Glomerular endothelial cell (primary cell): ENCODE data around the gene CEACAM6. TPM values are rescaled to one million over a fixed set of nuclear protein-coding genes. Genes with fewer than 3 reads are reported as not detected.
"Not testable (repeated sequence)": the region's sequence is repeated elsewhere in the genome, so short reads cannot be mapped to it uniquely, and the experiment has no call there.

Source experiments
- DNase-seq: peaks from one replicate; pipeline ENCODE4 v3.0.0-alpha.2; 2011; ENCODE audit warnings: low read depth, low spot score; ENCODE audit errors: extremely low read depth
- total RNA-seq: library from RNA; depleted of rRNA; stranded (reverse); fragments of >200 nt; gene quantifications from 2 replicates; pipeline ENCODE4 v1.2.3, GENCODE V29; 2015

The CEACAM6 gene
- not detected in 2 replicates for total RNA-seq

GRCh38 chr19:41755328-41755913 lies at the start of gene CEACAM6:
Gene CEACAM6, plus strand, starts transcription at chr19:41755530. Its CDS starts 109 bp downstream, at chr19:41755639.
- DNase-seq = no peak

GRCh38 chr19:41706741-41707501 lies 48.4 kb upstream of the CEACAM6 start:
- no peak for DNase-seq

- DNase-seq = no peak
Observed at GRCh38 chr19:41707502-41707812, 47.9 kb upstream of the CEACAM6 start.

- no peak for DNase-seq
Observed at GRCh38 chr19:41707871-41708371, 47.4 kb upstream of the CEACAM6 start.

GRCh38 chr19:41708481-41708880 lies 46.8 kb upstream of the CEACAM6 start, which contains the start of gene CEACAM5:
Gene CEACAM5, plus strand, starts transcription at chr19:41708626. Its CDS starts 106 bp downstream, at chr19:41708732.
- no peak for DNase-seq

GRCh38 chr19:41709516-41709915 lies 45.8 kb upstream of the CEACAM6 start:
- DNase-seq = not testable (repeated sequence)

- no peak for DNase-seq
Observed at GRCh38 chr19:41709951-41710645, 45.2 kb upstream of the CEACAM6 start.

- no peak for DNase-seq
Observed at GRCh38 chr19:41711376-41712261, 43.7 kb upstream of the CEACAM6 start.

- no peak for DNase-seq
Observed at GRCh38 chr19:41714598-41714997, 40.7 kb upstream of the CEACAM6 start.

GRCh38 chr19:41718761-41719160 lies 36.6 kb upstream of the CEACAM6 start:
- no peak for DNase-seq

GRCh38 chr19:41720103-41720502 lies 35.2 kb upstream of the CEACAM6 start:
- no peak for DNase-seq

GRCh38 chr19:41726493-41726892 lies 28.8 kb upstream of the CEACAM6 start:
- DNase-seq = no peak

GRCh38 chr19:41734156-41734555 lies 21.2 kb upstream of the CEACAM6 start:
- no peak for DNase-seq

GRCh38 chr19:41734585-41734984 lies 20.7 kb upstream of the CEACAM6 start:
- DNase-seq = no peak

GRCh38 chr19:41735071-41735600 lies 20.2 kb upstream of the CEACAM6 start:
- no peak for DNase-seq

GRCh38 chr19:41739361-41739760 lies 16.0 kb upstream of the CEACAM6 start:
- no peak for DNase-seq

GRCh38 chr19:41740415-41741243 lies 14.7 kb upstream of the CEACAM6 start:
- DNase-seq = no peak

GRCh38 chr19:41741244-41741554 lies 14.1 kb upstream of the CEACAM6 start:
- no peak for DNase-seq

- DNase-seq = no peak
Observed at GRCh38 chr19:41744850-41745249, 10.5 kb upstream of the CEACAM6 start.

GRCh38 chr19:41745756-41746155 lies 9.6 kb upstream of the CEACAM6 start:
- no peak for DNase-seq
